Gastroesophageal sphincter (tissue), 3 donors: ENCODE results near the gene MZF1.
A peak's percentile ranks its signal among the peaks of the same experiment; 100 is the strongest.

Source experiments
- CTCF ChIP-seq, 4 experiments: fragments of 200-600 bp in 2 of 4; fragments of 450-650 bp in 2 of 4; sonication (generic) in 1 of 4; IDR thresholded peaks; one replicate each; pipeline ENCODE4 v1.5.1; 2017 to 2019; ENCODE audit warnings: antibody characterized with exemption in 4 of 4, mild to moderate bottlenecking in 2 of 4, moderate library complexity in 2 of 4
- POLR2A ChIP-seq, 2 donors: fragments of 450-650 bp; IDR thresholded peaks; one replicate each; pipeline ENCODE4 v1.6.1; 2017; ENCODE audit warnings: antibody characterized with exemption in 2 of 2, mild to moderate bottlenecking in 2 of 2, moderate library complexity in 1 of 2

- TF ChIP-seq CTCF (IDR thresholded peaks at IDR 0.05) (peak in 1 of 4 experiments; percentile 6), POLR2A (IDR thresholded peaks at IDR 0.05) (no peak)
Measured at GRCh38 chr19:58560921-58561320, 12.2 kb downstream of the MZF1 start.
